Astrocyte of the spinal cord (primary cell): ENCODE results near the gene SLC7A5.
"Not testable (repeated sequence)": the region's sequence is repeated elsewhere in the genome, so short reads cannot be mapped to it uniquely, and the experiment has no call there.

Experiments
- DNase-seq: peaks from one replicate; pipeline ENCODE4 v3.0.0; 2011; ENCODE audit warnings: low read depth, low spot score
- H3K4me3 ChIP-seq: 2 replicates; pipeline ENCODE4 v1.5.1; 2011; ENCODE audit warnings: low read depth, mild to moderate bottlenecking, low read length, moderate library complexity
- in situ Hi-C: cut with HindIII; loops from 2 replicates; pipeline ENCODE4 v1.10.0; 2017; ENCODE audit warnings: low sequenced_read_pairs
- TF ChIP-seq, protein P1 (sequence below): IDR thresholded peaks from 2 replicates; pipeline ENCODE4 v1.5.1; 2012; ENCODE audit warnings: low read depth, mild to moderate bottlenecking, low read length, inconsistent platforms

SLC7A5 gene

DNA sequence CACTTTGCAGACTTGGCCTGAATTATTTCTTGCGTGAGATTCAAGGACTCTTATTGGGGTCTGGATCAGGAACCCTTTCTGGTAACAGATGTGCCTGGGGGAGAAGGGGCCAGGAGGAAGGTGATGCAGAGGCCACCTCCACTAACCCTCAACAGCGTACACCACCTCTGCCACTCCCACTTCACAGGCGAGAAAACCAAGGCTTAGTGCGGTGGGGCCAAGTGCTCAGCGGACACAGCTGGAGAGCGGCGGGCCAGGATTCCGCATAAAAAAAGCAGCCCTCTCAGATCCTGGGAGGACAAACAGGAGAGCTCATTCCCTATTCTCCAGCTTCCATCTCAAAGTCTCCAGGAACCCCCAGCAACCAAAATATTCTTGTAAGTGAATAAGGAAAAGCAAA lies 51.4 kb downstream of the SLC7A5 start:
- in situ Hi-C loops, result no loop called here
- H3K4me3 ChIP-seq, result no peak overlapping the region
- TF ChIP-seq, protein P1, sequence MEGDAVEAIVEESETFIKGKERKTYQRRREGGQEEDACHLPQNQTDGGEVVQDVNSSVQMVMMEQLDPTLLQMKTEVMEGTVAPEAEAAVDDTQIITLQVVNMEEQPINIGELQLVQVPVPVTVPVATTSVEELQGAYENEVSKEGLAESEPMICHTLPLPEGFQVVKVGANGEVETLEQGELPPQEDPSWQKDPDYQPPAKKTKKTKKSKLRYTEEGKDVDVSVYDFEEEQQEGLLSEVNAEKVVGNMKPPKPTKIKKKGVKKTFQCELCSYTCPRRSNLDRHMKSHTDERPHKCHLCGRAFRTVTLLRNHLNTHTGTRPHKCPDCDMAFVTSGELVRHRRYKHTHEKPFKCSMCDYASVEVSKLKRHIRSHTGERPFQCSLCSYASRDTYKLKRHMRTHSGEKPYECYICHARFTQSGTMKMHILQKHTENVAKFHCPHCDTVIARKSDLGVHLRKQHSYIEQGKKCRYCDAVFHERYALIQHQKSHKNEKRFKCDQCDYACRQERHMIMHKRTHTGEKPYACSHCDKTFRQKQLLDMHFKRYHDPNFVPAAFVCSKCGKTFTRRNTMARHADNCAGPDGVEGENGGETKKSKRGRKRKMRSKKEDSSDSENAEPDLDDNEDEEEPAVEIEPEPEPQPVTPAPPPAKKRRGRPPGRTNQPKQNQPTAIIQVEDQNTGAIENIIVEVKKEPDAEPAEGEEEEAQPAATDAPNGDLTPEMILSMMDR, result no peak
- no peak for DNase-seq

DNA sequence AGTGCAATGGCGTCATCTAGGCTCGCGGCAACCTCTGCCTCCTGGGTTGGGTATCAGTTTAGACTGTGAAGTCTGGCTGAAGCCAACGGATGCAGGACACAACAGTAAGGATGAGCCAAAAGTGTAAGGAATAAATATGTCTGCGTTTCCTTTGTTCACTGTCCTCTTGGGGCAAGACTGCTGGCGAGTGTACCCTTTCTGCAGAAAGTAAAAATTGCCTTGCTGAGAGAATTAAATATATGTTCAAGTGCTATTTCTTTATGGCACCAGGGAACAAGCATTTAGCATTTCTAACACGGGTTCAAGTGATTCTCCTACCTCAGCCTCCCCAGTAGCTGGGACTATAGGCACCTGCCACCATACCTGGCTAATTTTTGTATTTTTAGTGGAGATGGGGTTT lies 51.9 kb downstream of the SLC7A5 start:
- in situ Hi-C loops, H3K4me3 ChIP-seq, DNase-seq: not testable (repeated sequence)

DNA sequence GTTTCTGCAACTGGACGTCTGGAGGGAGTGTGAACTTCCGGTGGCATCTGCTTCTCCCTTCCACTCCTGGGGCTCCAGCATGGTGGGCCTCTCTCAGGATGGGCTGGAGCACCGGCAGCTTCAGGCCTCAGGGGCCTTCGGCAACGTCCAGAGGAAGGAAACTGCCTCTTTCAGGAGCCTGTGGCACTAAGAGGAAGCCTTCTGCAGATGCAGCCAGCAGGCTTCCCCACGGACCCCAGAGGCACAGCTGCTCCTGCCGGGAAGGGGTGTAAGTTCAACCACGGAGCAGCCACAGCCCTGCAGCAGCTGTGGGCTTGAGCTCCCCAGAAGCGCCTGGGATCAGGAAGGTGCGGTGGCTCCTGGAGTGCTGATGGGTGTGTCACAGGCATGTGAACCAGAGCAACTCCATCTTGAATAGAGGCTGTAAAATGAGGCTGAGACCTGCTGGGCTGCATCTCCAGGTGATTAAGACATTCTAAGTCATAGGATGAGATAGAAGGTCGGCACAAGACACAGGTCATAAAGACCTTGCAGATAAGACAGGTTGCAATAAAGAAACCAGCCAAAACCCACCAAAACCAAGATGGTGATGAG lies 52.7 kb downstream of the SLC7A5 start:
- no peak for DNase-seq
- TF ChIP-seq, protein P1, result no peak
- H3K4me3 ChIP-seq, result no peak overlapping the region
- in situ Hi-C loops, result no loop called here

DNA sequence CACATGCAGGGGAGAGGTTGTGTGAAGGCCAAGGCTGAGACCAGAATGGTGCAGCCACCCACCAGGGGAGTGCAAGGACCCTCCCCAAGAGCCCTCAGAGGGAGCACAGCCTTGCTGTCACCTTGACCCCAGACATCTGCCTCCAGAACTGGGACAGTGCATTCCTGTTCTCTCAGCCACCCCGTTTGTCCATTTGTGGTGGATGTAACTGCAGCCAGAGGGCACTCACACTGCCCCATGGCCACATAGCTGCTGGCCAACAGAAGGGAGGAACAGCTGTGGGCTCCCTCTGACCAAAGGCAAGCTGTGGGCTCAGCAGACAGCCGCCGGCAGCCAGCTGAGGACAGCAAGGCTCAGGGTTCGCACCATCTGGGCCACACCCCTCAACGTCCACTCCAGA lies 53.7 kb downstream of the SLC7A5 start:
- DNase-seq, result no peak
- H3K4me3 ChIP-seq, result no peak overlapping the region
- TF ChIP-seq, protein P1, result no peak
- in situ Hi-C loops, result no loop called here

DNA sequence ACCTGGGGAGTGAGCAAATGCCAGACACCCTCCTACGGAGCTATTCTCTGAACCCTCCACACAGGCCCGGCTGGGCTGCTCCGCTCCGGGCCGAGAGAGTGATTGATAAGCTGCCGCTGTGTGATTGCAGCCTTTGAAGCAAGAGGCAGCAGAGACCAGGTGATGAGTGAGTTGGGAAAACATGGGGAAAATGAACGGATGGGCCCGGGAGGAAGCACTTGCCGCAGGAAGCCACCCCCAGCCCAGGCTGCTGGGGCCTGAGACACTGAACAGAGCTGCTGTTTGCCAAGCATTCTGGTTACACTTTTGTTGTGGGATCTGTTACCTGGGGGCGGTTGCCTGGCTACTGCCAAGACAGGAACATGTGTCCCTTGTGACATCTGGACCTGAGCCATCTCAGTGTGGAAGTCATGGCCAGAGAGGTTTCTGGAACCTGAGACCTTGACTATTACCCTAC lies 57.1 kb downstream of the SLC7A5 start:
- no peak for DNase-seq
- TF ChIP-seq, protein P1, result no peak
- in situ Hi-C loops, result no loop called here
- H3K4me3 ChIP-seq, result no peak overlapping the region

DNA sequence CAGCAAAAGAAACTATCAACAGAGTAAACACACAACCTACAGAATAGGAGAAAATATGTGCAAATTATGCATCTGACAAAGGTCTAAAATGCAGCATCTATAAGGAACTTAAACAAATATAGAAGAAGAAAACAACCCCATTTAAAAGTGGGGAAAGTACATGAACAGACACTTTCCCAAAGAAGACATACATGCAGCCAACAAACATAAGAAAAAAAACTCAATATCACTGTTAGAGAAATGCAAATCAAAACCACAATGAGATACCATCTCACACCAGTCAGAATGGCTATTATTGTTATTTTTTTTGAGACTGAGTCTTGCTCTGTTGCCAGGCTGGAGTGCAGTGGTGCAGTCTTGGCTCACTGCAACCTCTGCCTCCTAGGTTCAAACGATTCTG lies 57.9 kb downstream of the SLC7A5 start:
- DNase-seq, H3K4me3 ChIP-seq, in situ Hi-C loops: not testable (repeated sequence)

DNA sequence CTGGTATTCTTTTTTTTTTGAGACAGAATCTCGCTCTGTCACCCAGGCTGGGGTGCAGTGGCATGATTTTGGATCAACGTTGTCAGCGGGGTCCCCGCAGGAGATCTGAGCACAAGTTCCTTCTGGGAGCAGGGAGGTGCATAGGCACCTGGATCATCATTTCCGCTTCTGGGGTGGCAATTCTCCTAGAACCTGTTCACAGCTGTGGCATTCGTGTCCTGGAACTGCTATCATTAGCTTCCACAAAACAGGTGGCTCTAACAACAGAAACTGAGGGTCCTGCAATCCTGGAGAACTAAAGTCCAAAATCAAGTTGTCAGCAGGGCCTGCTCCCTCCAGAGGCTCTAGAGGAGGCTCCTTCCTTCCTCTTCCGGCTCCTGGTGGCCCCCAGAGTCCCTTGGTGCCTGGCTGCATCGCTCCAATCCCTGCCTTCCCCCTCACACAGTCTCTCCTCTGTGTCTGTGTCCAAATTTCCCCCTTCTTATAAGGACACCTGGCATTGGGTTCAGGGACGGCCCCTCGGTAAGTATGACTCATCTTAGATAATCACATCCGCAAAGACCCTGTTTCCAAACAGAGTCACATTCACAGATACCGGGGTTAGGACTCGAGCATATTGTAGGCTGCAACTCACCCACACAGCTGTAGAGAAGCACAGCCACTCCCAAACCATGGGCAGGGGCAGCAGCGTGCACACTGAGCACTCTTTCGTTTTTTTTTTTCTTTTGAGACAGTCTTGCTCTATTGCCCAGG lies 60.0 kb downstream of the SLC7A5 start:
- TF ChIP-seq, protein P1, result no peak
- in situ Hi-C loops, result no loop called here
- no peak overlapping the region for H3K4me3 ChIP-seq
- DNase-seq, result no peak
